ENCODE results near the gene TRAM2.

The TRAM2 gene

DNA sequence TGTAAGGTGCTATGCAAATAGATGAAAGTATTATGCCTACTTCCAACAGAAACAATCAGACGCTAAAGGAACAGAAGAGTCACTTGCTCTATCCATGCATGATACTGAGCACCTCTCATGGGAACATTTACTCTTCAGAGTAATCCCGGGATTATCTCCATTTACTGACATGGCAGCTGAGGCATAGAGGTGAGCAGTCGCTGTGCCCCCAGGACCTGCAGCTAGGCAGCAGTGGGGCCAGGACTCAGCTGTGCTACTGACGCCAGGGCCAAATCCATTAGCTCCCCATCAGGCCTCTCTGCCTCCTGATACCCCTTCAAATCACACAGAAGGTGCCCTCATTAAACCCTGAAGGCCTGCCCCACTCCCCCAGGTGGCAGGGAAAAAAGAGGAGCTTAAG is 51.9 kb downstream of the TRAM2 start:
- DNase-seq: no peak

DNA sequence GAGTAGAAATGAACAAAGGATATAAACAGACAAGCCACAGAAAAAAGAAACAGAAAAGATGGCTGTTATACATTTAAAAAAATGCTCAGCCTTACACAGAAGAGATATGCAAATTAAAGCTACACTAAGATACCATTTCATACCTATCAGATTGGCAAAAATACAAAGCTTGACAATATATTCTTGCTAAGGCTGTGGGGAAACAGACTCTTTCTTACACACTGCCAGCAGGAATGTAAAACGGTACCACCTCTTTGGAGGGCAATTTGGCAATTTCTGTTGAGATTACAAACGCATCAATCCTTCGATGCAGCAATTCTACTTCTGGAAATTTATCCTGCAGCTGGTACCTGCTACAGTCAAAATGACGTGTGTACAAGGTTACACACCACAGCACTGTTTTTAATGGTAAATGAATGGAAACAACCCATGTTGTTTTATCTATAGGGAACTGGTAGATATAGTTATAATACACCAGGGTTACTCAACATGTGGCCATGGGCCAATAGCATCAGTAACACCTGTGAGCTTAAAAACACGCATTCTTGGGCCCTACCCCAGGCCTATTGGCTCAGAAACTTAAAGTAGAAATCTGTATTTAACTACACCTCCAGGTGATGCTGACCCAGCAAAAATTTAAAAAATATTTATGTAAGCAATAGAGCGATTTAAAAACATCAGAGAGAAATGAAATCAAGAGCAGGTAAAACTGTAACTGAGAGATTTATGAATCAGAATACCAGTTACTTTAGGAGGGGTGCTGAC is 53.3 kb downstream of the TRAM2 start:
- DNase-seq: no peak

DNA sequence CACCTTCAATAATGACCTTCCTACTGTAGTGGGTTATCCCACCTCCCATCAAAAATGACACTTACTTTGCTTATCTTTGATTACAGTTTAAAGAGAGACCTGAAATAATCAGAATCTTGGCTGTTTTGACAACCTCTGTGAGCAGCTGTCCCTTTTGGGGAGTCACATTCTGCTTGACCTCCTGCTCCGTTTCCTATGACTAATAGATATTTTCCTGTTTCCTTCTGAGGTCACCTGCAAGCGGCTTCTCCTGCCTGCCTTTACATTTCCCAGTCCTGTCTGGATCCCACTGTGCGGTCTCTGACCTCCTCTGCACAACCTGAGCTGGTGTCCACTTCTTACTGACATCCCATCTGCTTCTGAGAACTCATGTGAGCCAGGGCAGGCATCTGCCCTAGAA is 54.2 kb downstream of the TRAM2 start:
- no peak for DNase-seq

DNA sequence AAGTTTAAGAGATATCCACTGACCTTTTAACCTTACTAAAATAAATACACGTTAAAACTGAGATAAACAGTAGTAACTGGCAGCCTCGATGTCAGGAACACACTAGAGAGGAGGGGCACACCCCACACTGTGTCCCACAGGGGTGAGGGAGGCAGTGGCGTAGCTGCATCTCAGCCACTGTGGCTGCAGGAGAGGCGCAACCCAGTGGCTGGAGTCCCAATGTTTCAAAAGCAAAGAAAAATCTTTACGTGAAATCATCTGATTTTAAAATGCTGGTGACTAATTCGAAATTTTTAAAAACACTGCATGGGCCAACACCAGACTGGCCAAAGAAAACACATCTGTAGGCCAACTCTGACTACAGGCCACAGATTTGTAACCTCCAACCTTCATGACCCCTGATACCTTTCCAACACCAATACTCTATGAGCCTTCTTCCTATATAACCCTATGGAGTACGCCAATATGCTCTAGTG is 54.7 kb downstream of the TRAM2 start:
- no peak for DNase-seq

DNA sequence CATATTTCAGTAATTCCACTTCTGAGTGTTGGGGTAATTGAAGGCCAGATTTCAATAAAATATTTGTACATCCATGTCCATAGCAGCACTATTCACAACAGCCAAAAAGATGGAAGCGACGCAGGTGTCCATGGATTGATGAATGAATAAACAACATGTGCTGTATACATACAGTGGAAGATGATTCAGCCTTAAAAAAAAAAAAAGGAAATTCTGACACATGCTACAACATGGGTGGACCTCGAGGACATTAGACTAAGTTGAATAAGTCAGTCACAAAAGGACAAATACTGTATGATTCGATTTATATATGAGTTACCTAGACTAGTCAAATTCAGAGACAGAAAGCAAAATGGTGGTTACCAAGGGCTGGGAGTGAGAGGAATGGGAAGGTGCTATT is 57.2 kb downstream of the TRAM2 start:
- no peak for DNase-seq

DNA sequence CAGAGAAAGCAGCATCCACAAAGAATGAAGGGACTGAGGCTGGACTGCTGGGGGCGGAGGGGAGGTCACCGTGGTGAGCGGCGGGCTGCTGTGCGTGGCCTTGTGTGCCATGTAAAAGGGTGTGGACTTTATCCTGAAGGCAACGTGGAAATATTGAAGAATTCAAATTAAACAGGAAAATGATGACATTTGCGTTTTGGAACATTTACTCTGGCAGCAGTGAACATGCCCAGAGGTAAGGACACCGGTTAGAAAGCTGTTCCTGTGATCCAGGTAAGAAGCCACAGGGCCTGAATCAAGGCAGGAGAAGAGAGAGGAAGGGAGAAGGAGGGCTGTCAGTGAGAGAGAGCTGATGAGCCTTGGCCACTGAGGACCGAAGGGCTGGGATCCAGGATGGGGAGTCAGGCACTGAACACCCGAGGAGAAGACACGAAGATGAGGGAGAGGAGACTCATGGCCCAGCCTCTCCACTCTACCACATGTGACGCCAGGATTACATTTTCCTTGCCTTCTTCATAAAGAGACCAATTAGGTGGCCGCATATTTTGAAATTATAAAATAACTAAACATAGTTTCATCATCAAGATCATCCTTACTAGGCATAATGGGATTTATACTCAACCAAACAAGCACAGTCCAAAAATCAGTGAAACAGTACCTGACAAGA is 58.4 kb downstream of the TRAM2 start:
- DNase-seq: no peak

DNA sequence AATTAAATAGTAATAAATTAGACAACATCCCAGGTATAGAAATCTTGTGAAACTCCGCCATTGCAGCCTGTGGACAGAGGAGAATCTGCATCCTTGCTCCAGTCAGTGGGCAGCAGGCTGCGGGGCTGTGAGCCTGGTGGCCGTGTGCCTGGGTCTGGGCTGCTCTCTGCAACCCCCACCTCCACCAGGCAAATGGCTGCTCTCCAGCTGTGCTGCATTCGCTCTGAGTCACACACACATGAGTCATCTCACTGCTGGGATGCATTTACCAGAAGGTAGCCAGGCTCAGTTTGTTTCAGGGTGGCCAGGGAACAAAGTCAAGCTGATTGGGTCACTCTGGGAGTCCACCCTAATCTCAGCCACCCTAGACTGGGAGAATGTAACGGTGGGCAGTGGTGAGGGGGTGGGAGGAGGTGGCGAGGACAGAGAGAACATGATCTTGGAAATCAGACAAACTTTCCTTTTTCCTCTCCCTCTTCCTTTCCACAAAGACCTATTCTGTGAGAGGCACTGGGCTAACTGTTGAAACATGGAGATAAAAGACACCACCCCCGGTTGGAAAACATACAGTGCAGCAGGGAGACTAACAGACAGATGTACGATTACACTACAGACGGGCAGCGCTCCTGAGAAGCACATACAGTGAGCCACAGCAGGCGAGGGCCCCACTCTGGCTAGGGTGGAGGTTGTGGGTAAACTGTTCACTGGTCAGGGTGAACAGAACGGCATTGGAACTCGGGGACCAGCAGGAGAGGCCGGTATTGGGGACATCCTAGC is 59.2 kb downstream of the TRAM2 start:
- DNase-seq: peak; percentile 11 to 55

DNA sequence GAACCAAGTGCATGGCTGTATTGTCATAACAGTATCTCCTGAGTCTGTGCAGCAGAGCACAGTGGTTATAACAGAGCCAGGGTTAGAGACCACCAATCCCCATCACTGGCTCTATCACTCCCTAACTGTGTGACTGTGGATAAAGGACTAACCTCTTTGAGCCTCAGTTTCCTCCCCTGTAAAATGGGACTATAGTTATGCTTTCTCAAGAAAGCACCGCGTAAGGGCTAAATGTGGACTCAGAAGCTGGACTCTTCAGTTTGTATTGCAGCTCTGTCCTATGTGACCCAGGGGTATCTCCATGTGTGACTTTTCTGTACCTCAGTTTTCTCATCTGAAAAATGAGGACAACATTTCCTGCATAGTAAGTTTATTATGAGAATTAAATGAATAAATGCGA is 59.9 kb downstream of the TRAM2 start:
- DNase-seq: no peak

DNA sequence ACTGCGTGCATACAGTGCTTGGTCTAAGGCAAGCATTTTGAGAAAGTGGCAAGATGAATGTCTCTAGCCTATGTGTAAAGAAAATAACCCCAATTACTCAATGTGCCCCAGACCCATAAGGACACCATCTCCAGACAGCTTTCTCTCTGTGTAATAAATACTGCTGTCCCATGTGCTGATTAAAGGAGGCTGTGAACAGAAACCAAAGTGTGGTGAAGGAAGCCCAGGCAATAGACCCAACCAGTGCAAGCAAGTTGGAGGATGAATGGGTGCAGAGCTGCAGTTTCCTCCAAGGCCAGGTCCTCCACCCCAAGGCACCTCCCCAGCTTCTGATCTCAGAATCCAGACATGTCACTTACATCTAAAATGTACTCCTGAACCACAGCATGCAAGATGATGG is 60.6 kb downstream of the TRAM2 start:
- no peak for DNase-seq

DNA sequence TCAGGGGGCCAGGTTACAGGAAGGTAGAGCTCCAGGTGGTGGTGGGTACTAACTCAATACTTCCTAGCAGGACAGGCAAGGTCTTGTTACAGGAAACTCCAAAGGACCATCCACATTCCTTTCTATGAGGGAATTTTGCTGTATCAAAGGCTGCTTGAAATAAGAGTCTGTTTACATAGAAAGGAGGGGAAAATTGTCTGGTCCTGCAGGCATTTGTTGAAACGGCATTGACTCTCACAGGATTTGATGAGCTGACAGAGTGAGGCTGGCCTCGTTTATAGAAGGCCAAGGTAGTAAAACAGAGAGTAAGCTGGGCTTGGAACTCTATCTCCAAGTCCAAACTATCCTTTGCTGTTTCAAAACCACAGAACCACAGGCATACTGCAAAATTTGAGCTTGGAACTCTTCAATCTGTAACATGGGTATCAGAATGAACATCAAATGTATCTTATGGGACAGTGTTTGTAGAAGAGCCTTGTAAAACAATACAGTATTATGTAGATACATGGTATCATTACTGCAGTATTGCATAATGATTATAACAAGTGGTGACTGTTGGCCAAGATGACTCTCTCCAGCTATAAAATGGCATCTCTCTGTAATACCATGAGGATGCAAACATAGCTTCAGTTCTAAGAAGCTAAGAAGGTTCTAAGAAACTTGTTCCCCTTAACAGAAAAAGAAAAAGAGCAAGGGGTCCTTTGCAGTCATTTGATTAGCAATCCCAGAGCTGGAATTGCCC is 61.5 kb downstream of the TRAM2 start:
- no peak for DNase-seq

DNA sequence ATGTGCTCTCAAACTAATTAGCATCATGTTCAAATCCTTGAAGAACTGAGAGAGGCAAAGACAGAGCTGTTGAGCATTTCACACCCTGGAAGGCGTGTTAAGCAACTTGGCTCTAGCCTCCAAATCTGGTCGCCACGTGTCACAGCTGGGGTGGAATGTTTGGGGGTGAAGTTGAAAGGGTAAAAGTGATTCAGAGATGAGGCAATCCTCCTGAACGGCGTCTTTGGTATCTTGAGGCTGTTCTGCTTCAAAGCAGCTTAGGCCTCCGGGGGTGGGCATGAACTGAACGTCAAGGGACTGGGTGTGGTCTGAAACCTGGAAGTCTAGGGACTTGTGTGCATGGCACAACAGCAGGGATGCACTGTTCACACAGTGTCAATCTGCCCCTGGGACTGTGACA is 62.3 kb downstream of the TRAM2 start:
- peak; percentile 70 to 86 for DNase-seq

DNA sequence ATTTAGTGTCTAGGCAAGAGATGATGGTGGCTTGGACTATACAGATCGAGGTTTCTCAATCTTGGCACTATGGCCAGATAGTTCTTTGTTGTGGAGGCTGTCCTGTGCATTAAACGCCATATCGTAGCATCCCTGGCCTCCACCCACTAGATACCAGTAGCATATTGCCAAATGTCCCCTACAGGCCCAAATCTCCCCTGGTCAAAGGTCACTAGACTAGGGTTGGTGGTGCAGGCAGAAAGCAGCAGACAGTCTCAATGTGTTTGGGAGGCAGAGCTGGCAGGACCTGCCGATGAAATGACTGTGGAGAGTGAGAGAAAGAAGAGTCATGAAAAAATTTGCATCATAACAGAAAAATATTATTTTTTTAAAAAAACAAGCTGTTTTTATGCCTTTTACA is 63.0 kb downstream of the TRAM2 start:
- no peak for DNase-seq

DNA sequence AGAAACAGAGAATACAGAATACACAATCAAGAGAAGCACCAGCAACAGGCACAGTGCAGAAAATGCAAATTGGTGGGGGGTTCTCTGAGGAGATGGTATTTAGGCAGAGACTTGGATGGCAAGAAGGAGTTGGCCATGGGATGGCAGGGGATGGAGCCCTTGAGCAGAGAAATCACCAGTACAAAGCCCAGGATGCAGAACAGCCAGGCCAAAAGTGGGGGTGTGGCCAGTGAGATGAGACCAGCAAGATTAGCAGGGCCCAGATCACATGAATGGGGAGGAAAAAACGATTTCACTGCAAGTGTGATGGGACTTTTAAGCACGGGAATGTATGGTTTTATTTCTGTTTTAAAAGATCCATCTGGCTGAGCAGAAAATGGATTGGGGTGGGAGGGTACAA is 63.4 kb downstream of the TRAM2 start:
- no peak for DNase-seq

DNA sequence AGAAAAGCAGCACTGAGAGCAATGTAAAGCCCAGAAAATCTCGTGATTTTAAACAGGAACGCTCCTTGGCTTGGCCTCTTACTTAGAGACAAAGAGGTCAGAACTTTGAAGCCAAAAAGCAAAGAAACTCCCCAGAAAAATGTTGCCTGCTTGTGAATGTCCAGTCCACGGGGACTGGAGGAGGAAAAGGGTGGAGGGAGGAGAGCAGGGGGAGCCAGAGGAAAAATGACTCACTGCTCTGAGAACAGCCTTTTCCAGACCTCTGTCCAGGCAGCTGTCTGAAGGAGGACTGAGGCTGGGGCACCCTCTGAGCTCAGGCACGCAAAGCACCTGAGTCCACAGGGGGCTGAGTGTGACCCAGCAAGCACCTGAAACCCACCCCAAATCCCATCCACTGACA is 64.7 kb downstream of the TRAM2 start:
- DNase-seq: no peak

DNA sequence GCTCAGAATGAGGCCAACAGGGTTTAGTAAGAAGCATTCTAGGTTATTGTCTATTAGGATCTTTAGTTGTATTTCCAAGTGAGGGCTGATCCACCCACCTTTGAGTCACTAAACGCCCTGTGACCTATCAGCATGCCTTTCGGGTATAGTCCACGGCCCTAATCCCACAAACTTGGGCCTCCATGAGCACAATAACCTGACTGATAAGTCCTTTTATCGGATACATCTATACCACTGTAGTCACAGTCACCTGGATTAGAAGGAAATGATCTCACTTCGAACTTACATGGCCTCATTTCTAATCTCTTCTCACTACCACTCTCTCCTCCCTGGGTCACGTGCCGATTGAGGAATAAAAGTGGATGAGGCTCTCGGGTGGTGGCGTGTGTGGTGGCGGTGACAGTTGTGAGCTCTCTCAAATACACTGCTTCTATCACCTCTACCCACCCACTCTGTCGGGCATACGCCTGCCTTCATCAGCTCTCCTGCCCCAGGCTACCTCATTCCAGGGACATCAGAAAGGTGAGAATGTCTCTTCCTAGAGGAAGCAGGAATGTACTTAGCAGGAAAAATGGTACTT is 65.2 kb downstream of the TRAM2 start:
- DNase-seq: no peak

DNA sequence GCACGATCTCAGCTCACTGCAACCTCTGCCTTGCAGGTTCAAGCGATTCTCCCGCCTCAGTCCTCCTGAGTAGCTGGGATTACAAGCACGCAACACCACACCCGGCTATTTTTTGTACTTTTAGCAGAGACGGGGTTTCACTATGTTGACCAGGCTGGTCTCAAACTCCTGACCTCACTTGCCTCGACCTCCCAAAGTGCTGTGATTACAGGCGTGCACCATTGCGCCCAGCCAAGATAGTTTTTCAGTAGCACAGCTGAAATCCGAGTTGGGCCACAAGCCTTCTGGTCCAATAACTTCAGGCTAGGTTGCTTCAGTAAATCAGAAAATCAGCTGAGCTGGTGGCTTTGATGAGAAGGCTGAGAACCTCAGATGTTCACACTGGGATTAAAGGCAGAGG is 65.7 kb downstream of the TRAM2 start:
- DNase-seq: no peak

DNA sequence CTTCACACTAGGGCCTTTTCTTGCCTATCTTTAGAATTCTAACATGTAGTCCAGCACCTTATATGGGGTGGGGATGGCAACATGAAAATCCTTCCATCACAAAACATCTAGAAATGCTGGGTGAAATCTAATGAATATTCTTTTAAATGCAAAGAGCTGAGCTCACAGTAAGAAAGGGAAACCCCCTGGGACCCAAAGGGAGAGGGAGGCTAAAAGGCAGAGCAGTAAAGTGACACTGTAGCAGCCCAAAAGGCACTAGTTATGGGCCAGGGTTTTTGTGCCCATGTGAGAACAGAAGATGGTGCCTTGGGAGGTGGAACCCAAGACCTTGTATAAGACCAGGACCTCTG is 66.7 kb downstream of the TRAM2 start:
- no peak for DNase-seq

DNA sequence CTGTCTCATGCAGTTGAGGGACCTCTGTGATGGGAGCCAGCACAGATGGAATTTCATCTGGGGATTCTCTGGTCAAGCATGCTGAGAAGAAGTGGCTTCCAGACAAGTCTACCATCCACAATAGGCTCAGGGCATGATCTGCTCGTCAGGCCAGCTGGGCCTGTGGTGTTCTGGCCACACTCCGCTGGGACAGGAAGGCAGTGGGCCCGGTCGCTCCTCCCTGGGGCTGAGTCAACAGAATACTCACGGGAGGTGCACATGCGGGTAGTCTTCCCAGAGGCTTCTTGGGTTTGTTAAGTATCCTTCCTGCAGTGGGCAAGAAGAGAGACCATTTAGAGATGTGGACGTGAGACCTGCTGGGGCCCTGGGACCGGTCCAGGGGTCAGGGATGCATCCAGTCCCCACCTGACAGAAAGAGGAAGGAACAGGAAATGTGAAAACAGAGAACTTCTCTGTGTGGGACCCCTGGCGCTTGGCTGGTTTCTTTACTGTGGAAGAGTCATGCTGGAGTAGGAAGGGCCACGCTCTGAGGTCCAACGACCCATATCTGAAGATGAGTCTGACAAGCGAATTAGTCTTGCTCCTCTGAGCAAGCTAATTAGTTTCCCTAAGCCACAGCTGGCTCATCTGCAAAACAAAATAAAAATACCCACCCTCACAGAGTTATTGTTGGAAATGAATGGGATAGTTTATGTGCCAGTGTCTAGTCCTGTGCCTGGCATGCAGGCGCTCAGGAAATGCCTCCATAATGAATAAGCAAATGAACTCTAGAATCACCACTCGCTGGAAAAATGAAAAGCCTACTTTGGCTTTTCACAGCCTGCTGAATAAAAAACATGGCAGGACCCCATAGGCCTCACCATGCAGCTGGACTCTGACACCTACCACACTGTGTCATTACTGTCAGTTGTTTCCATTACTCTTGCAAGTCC is 67.3 kb downstream of the TRAM2 start:
- no peak for DNase-seq

DNA sequence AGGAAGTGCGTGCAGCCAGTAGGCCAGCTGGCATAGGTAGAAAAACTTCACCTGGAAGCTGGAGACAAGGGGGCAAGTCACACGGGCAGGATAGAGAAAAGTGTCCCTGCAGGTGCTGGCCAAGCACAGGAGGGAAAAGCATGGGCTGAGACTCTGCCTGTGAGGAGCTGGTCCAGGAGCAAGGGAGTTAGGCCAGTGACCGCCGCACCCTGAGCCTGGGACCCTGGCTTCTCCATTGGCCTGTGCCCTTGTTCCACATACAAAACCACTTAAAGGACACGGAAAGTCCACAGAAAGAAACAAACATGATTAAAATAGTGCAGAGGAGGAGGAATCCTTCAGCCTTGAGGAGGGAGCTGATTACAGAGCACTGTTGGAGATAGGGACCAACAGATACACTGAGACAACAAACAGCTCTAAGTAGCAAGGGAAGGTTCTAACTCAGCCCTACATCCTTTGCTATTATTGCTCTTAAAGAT is 68.6 kb downstream of the TRAM2 start:
- no peak for DNase-seq

DNA sequence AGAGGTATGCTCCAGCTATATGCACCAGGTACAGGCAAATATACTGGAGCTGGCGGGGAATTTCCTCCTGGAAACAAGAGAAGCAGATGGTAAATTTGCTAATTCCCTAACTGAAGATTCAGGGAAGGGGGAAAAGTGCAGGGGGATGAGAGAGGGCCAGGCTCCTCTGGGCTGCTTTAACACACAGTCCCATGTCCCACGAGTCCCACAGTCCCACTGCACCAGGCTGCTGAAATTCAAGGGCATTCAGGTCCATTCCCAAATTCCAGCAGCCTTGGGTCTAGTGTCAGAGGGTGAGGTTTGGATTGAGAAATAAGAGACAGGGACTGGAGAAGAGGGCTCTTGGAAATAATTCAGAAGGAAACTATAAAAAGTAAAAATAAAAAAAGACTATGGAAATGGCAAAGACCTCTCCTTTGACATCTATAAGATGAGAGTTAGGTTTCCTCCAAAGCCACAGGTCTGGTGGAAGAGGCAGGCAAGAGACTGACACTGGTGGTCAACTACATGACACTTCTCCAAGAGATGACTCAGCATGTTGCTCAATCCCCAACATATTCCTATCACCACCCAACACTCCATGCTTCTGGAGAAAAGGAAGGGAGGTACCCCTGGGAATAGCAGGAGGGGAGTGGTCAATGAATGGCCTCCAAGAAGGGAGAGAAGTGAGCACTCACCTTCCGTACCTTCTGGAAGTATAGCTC is 69.2 kb downstream of the TRAM2 start:
- no peak for DNase-seq

DNA sequence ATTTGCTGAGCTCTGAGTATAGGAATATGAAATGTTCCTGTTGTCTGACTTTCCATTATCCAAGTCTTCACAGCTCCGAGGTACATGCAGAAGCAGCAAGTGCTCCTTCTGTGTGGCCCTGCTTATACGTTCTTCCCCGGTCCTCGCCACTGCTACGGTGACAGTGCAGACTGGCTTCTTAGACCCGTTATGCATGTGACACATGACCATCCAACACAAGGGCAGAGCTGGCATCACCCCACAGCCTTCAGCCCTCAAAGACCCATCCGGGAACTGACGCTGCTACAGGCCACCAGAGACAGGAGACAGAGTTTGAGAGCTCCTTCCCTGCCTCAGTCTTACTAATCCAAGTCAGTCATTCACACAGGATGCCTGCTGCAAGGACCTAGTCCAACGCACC is 70.4 kb downstream of the TRAM2 start:
- DNase-seq: no peak

Data from inflammatory macrophage (primary cell).